Measurements from ENCODE around the gene COPZ2. TPM values are rescaled to one million over a fixed set of nuclear protein-coding genes. Genes with fewer than 3 reads are reported as not detected.
"Not testable (repeated sequence)": the region's sequence is repeated elsewhere in the genome, so short reads cannot be mapped to it uniquely, and the experiment has no call there.

The COPZ2 gene, protein sequence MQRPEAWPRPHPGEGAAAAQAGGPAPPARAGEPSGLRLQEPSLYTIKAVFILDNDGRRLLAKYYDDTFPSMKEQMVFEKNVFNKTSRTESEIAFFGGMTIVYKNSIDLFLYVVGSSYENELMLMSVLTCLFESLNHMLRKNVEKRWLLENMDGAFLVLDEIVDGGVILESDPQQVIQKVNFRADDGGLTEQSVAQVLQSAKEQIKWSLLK
- total RNA-seq = 17.3 TPM

DNA sequence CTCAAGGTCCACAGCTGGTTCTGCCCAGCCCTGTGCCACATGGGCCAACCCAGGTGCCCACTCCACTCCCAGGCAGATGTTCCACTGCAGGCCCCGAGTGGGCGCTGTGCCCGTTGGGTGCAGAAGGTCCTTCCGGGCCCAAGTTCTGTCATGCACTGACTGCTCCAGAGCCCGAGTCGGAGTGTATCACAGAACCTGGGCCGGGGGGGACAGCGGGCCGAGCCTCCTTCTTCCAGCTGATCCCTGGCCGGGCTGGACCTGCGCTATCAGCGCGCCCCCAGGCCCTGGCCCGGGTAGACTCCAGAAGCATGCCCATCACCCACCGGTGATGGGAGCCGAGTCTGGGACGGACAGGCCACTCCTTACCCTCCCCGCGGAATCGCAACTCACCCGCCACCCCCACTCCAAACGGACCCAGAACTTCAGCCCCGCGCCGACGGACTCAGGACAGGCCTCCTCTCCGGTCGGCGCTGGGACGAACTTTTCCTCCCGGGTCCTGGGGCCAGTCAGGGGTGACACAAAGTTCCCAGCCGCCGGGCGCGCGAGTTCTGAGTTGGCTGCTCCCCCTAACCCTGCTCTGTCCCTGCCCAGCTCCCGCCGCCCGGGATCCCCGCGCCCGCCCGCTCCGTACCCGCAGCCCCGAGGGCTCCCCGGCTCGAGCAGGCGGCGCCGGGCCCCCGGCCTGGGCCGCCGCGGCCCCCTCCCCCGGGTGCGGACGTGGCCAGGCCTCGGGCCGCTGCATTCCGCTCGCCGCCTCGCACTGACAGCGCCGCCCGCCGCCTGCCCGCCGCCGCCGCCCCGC lies at the start of gene COPZ2:
TSS of gene COPZ2 (minus strand) at position 762 of the 802 bp plus-strand sequence. CDS start at position 742, 20 bp downstream.
- ATAC-seq = peak; percentile 83

DNA sequence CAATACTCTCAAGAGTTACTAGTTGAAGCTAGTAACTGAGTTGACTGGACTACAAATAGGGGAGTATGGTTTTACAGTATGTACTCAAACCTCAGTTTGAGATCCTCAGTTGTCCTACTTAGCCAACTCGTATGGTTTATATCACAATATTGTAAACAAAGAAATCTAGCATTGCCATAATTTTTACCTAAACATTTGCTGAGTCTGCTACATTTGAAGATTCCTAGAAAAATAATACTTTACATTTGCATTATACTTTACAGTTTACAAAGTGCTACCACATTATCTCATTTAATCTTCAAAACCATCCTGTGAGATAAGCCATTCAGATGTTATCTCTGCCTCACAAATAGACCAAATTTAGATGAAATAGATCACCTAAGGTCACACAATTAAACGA lies 47.3 kb upstream of the COPZ2 start:
- no peak for ATAC-seq

- no peak for ATAC-seq
Measured at GRCh38 chr17:48081858-48082257, 44.3 kb upstream of the COPZ2 start.

DNA sequence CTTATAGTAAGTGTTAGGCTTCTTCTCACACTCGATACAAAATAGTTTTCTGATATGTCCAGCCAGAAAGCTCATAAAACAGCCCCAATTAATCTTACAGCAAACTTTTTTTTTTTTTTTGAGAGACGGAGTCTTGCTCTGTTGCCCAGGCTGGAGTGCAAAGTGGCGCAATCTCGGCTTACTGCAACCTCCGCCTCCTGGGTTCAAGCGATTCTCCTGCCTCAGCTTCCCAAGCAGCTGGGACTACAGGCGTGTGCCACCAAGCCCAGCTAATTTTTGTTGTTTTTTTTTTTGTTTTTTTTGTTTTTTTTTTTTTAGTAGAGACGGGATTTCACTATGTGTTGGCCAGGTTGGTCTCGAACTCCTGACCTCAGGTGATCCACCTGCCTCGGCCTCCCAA lies 39.6 kb upstream of the COPZ2 start:
- not testable (repeated sequence) for ATAC-seq

GRCh38 chr17:48074322-48075081 lies 36.9 kb upstream of the COPZ2 start:
- ATAC-seq = peak; percentile 80

GRCh38 chr17:48073566-48074094 lies 36.0 kb upstream of the COPZ2 start:
- ATAC-seq = peak; percentile 22

- ATAC-seq = not testable (repeated sequence)
Measured at GRCh38 chr17:48072811-48073210, 35.2 kb upstream of the COPZ2 start.

GRCh38 chr17:48071654-48072053 lies 34.1 kb upstream of the COPZ2 start:
- no peak for ATAC-seq

DNA sequence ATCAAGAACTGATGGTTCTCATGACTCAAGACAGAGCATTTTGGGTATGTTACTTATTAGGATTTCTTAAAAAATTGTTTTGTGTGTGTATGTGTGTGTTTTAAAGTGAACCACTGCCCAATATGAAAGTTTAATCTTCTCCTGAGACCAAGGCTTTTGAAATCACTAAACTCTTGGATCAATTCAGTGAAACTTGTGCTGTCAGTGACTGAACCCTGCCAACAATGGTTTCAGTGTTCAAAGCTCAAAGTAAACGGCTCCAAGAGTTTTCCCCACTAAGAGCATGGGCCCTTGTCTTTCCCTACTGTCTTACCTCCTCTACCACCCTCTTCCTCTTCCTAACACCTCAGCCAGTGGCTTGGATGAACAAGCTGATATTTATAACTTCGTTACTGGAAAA lies 32.6 kb upstream of the COPZ2 start:
- ATAC-seq = no peak

DNA sequence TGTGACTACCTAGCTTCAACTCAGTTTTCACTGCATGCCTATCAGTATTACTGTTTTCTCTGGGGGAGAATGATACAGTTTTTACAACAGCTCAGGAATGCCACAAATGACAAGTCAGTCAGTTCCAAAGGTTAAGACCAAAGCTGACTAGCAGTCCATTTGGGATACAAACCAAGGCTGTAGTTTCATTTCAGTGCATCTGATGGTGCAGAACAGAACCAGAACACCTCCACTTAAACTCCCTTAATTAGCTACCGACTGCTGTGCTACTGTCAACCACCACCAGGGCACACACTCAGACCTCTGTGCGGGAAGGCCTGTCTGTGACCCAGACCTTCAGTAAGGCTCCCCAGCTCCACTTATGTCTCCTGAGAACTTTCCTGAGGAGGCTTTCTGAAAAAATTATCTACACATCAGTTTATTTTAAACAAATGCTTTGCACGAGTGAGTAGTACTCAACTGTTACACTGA lies 30.9 kb upstream of the COPZ2 start:
- peak; percentile 25 for ATAC-seq

- peak; percentile 34 for ATAC-seq
Measured at GRCh38 chr17:48067808-48068207, 30.2 kb upstream of the COPZ2 start.

- no peak for ATAC-seq
Measured at GRCh38 chr17:48067245-48067644, 29.6 kb upstream of the COPZ2 start.

GRCh38 chr17:48066656-48067055 lies 29.1 kb upstream of the COPZ2 start:
- no peak for ATAC-seq

- no peak for ATAC-seq
Measured at GRCh38 chr17:48066192-48066591, 28.6 kb upstream of the COPZ2 start.

- ATAC-seq = no peak
Measured at GRCh38 chr17:48064638-48065037, 27.0 kb upstream of the COPZ2 start.

- no peak for ATAC-seq
Measured at GRCh38 chr17:48062273-48062672, 24.7 kb upstream of the COPZ2 start.

GRCh38 chr17:48060249-48060648 lies 22.7 kb upstream of the COPZ2 start:
- no peak for ATAC-seq

GRCh38 chr17:48059125-48059668 lies 21.6 kb upstream of the COPZ2 start:
- no peak for ATAC-seq

DNA sequence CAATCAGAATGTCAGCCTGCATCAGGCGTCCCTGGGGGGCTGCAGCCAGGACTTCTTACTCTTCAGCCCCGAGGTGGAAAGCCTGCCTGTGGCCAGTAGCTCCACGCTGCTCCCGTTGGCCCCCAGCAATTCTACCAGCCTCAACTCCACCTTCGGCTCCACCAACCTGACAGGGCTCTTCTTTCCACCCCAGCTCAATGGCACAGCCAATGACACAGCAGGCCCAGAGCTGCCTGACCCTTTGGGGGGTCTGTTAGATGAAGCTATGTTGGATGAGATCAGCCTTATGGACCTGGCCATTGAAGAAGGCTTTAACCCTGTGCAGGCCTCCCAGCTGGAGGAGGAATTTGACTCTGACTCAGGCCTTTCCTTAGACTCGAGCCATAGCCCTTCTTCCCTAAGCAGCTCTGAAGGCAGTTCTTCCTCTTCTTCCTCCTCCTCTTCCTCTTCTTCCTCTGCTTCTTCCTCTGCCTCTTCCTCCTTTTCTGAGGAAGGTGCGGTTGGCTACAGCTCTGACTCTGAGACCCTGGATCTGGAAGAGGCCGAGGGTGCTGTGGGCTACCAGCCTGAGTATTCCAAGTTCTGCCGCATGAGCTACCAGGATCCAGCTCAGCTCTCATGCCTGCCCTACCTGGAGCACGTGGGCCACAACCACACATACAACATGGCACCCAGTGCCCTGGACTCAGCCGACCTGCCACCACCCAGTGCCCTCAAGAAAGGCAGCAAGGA lies 21.0 kb upstream of the COPZ2 start:
- no peak for ATAC-seq

DNA sequence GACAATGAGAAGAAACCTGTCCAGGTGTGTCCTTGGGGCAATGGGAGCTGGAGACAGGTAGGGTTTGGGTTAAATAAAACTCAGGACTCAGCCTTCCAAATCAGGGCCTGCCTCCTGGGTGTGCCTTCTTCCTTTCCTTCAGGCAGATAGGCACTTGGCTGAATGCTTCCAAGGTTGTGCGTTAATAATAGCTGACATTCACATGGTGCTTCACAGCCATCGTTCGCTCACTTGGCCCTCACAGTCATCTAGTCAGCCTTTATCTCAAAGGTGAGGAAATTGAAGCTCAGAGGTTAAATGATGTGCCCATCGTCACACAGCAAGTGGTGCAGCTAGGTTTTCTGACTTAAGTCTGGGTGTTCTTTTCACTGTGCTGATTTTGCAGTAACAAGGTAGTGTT lies 20.0 kb upstream of the COPZ2 start:
- ATAC-seq = no peak

DNA sequence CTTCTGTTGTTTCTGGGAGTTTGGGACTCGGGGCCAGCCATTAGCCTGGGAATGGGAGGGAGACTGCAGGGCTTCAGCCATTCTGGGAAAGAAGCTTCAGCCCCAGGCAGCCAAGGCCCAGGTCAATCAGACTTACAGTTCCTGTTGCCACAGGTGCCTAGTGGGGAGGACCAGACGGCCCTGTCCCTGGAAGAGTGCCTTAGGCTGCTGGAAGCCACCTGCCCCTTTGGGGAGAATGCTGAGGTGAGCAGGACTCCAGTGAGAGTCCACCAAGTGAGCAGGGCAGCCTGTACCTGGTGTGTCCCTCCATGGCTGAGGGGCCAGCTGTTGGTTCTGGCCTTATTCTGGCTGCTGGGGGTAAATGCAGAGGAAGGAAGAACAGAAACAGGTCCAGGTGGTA lies 19.3 kb upstream of the COPZ2 start:
- ATAC-seq = no peak

GRCh38 chr17:48056246-48056745 lies 18.7 kb upstream of the COPZ2 start:
- no peak for ATAC-seq

Data from esophagus mucosa (tissue), 1 donor.